Testis (tissue), 3 donors: ENCODE measurements around the gene BPIFB4. TPM values are rescaled to one million over a fixed set of nuclear protein-coding genes. Genes with fewer than 3 reads are reported as not detected.

Experiments used
- DNase-seq: peaks from one replicate; pipeline ENCODE4 v3.0.0-alpha.2; 2019
- H3K27ac ChIP-seq, 2 donors: fragments of 200-600 bp; sonication (generic); one replicate each; pipeline ENCODE4 v1.5.1; 2019
- H3K27me3 ChIP-seq: fragments of 200-600 bp; sonication (generic); one replicate; pipeline ENCODE4 v1.5.1; 2019
- H3K36me3 ChIP-seq: fragments of 200-600 bp; sonication (generic); one replicate; pipeline ENCODE4 v1.5.1; 2017; ENCODE audit warnings: low read depth; ENCODE audit errors: missing control alignments
- H3K4me1 ChIP-seq: fragments of 200-600 bp; sonication (generic); one replicate; pipeline ENCODE4 v1.5.1; 2019
- H3K4me3 ChIP-seq, 2 donors: fragments of 200-600 bp; sonication (generic); one replicate each; pipeline ENCODE4 v1.5.1; 2017 to 2019
- H3K9me3 ChIP-seq: fragments of 200-600 bp; sonication (generic); one replicate; pipeline ENCODE4 v1.5.1; 2017
- CTCF ChIP-seq, 3 experiments: fragments of 450-650 bp in 2 of 3; fragments of 200-600 bp in 1 of 3; sonication (generic) in 1 of 3; IDR thresholded peaks; one replicate each; pipeline ENCODE4 v1.5.1; 2016 to 2019; ENCODE audit warnings: antibody characterized with exemption in 3 of 3, mild to moderate bottlenecking in 2 of 3, moderate library complexity in 1 of 3
- POLR2A ChIP-seq: fragments of 450-650 bp; IDR thresholded peaks from one replicate; pipeline ENCODE4 v1.6.1; 2017; ENCODE audit warnings: antibody characterized with exemption, mild to moderate bottlenecking, moderate library complexity
- WGBS, 2 donors: methylation state at CpG; one replicate each; pipeline ENCODE4 v1.1.5; 2018; 5-methylcytosine and 5-hydroxymethylcytosine counted together
- intact Hi-C: fragments of 100-400 bp; cut with DNase I; formaldehyde crosslinking; loops from one replicate; pipeline ENCODE4 v1.15.1; 2023; ENCODE audit warnings: low total_unique reads
- polyA plus RNA-seq: library from polyadenylated mRNA; stranded (reverse); fragments of 350-450 nt; fragmentation: Illumina TruSeq; extraction: RNeasy Lipid Tissue Mini Kit (QIAGEN cat#74804); gene quantifications from one replicate; pipeline ENCODE4 v1.2.3, GENCODE V29; 2014; ENCODE audit warnings: low read depth, low replicate concordance; ENCODE audit not compliant: insufficient read depth
- total RNA-seq, 2 donors: library from RNA; depleted of rRNA; stranded (reverse); fragments of >200 nt; gene quantifications; one replicate each; pipeline ENCODE4 v1.2.3, GENCODE V29; 2016

BPIFB4 gene
- total and polyA plus RNA-seq, 3 donors from 2014 or later: 1.1 to 1.7 (median 1.2) TPM

GRCh38 chr20:33033381-33033780, 46.1 kb upstream of the BPIFB4 start:
- 59 to 66% methylated on average over 5 of the region's 5 CpGs for WGBS, 2 donors
- H3K4me1 ChIP-seq: no peaks in the 10 kb centered on the region
- no peak for DNase-seq
- no peaks in the 10 kb centered on the region for H3K36me3 ChIP-seq
- intact Hi-C loops: no loop called here
- no peaks in the 10 kb centered on the region for H3K27me3 ChIP-seq
- no peak overlapping the region for H3K27ac ChIP-seq
- no peaks in the 10 kb centered on the region for H3K9me3 ChIP-seq
- no peak overlapping the region for H3K4me3 ChIP-seq
- TF ChIP-seq POLR2A: no peak
- TF ChIP-seq CTCF (IDR thresholded peaks at IDR 0.05): no peak

GRCh38 chr20:33034115-33034514, 45.3 kb upstream of the BPIFB4 start:
- H3K9me3 ChIP-seq: no peaks in the 10 kb centered on the region
- H3K36me3 ChIP-seq: no peaks in the 10 kb centered on the region
- no peak overlapping the region for H3K27ac ChIP-seq
- intact Hi-C loops: no loop called here
- peaks cover 6% of the 10 kb centered on the region for H3K4me1 ChIP-seq
- DNase-seq: no peak
- TF ChIP-seq POLR2A (no peak), CTCF (IDR thresholded peaks at IDR 0.05) (no peak)
- H3K4me3 ChIP-seq: no peak overlapping the region
- WGBS, 2 donors: 72 to 76% methylated on average over 5 of the region's 5 CpGs
- H3K27me3 ChIP-seq: no peaks in the 10 kb centered on the region

- Histone ChIP-seq H3K27ac (no peak overlapping the region), H3K4me3 (no peak overlapping the region), H3K27me3 (no peaks in the 10 kb centered on the region), H3K4me1 (peaks cover 6% of the 10 kb centered on the region), H3K9me3 (no peaks in the 10 kb centered on the region), H3K36me3 (no peaks in the 10 kb centered on the region)
- intact Hi-C loops: no loop called here
- TF ChIP-seq POLR2A (no peak), CTCF (IDR thresholded peaks at IDR 0.05) (no peak)
- WGBS, 2 donors: 86 to 87% methylated on average over 6 of the region's 6 CpGs
- DNase-seq: no peak
These were observed 44.4 kb upstream of the BPIFB4 start for GRCh38 chr20:33034901-33035492.

- Histone ChIP-seq H3K27me3 (no peaks in the 10 kb centered on the region), H3K27ac (no peak overlapping the region), H3K9me3 (no peaks in the 10 kb centered on the region), H3K4me1 (peaks cover 6% of the 10 kb centered on the region), H3K36me3 (no peaks in the 10 kb centered on the region), H3K4me3 (no peak overlapping the region)
- intact Hi-C loops: no loop called here
- WGBS, 2 donors: 71 to 79% methylated on average over 5 of the region's 5 CpGs
- DNase-seq: no peak
- no peak for TF ChIP-seq POLR2A
- no peak for TF ChIP-seq CTCF (IDR thresholded peaks at IDR 0.05)
These were observed 42.0 kb upstream of the BPIFB4 start for GRCh38 chr20:33037456-33037855.

GRCh38 chr20:33038243-33038642, 41.2 kb upstream of the BPIFB4 start:
- Histone ChIP-seq H3K4me3 (no peak overlapping the region), H3K27ac (no peak overlapping the region), H3K36me3 (no peaks in the 10 kb centered on the region), H3K27me3 (no peaks in the 10 kb centered on the region), H3K4me1 (peaks cover 6% of the 10 kb centered on the region), H3K9me3 (no peaks in the 10 kb centered on the region)
- WGBS, 2 donors: 88 to 89% methylated on average over 4 of the region's 4 CpGs
- TF ChIP-seq POLR2A: no peak
- no peak for TF ChIP-seq CTCF (IDR thresholded peaks at IDR 0.05)
- DNase-seq: no peak
- intact Hi-C loops: no loop called here
